ENCODE results near the gene RGS1. TPM values are rescaled to one million over a fixed set of nuclear protein-coding genes. Genes with fewer than 3 reads are reported as not detected.

Gene RGS1
- total and polyA plus RNA-seq, 2 of the 4 experiments (the other 2 are of a cell fraction) = not detected

DNA sequence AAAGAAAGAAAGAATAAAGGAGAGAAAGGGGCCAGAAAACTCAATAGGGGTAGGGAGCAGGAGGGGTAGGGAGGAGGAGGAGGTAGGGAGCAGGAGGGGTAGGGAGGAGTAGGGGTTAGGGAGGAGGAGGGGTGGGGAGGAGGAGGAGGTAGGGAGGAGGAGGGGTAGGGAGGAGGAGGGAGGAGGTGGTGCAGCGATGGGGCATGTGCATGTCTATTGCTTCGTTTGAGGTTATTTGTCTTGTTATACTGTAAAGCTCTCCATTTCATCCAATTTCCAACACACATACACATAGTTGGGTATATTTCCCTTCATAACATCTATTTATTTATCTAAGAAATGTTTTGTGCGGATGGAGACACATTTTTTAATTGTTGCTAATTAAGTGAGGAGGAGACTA, 19.7 kb downstream of the RGS1 start:
- Histone ChIP-seq H3K56ac (ENCODE audit: extremely low read depth, insufficient read depth, low read length) (no peak overlapping the region), H3K4ac (ENCODE audit: low read depth, low read length) (no peak overlapping the region), H3K9me3 (ENCODE audit: control insufficient read depth, insufficient read depth, low read length) (no peaks in the 10 kb centered on the region), H3K36me3 (ENCODE audit: control insufficient read depth, insufficient read depth, low read length) (no peaks in the 10 kb centered on the region), H3K23ac (ENCODE audit: low read depth, low read length) (no peak overlapping the region), H4K8ac (ENCODE audit: low read depth in 2 of 2, low read length in 2 of 2) (no peak overlapping the region), H3K27ac (ENCODE audit: insufficient read depth, low read length) (no peak overlapping the region), H2BK15ac (ENCODE audit: low read depth, low read length) (no peak overlapping the region), H2AK9ac (replicated peaks; ENCODE audit: low read depth, low read length, poor library complexity) (no peak overlapping the region), H4K20me1 (ENCODE audit: insufficient read depth, low read length) (no peaks in the 10 kb centered on the region), H3K9me1 (ENCODE audit: insufficient read depth, low read length) (no peaks in the 10 kb centered on the region; the same call in 1 of the 2 replicates), H3K4me3 (ENCODE audit: insufficient read depth, low read depth, low read length) (no peak overlapping the region), H3K14ac (replicated peaks; ENCODE audit: low read depth, low read length) (no peak overlapping the region), H4K91ac (ENCODE audit: insufficient read depth, low read depth, low read length) (no peak overlapping the region), H3K79me1 (ENCODE audit: low read depth in 1 of 2, low read length in 2 of 2) (no peaks in the 10 kb centered on the region), H3K18ac (ENCODE audit: low read depth, low read length) (no peak overlapping the region), H3K4me2 (ENCODE audit: low read depth, low read length) (no peak overlapping the region), H2BK5ac (ENCODE audit: low read depth, low read length, poor library complexity, severe bottlenecking) (no peak overlapping the region), H2BK120ac (ENCODE audit: low read depth, low read length) (no peak overlapping the region), H3K4me1 (ENCODE audit: control insufficient read depth, insufficient read depth, low read length) (no peaks in the 10 kb centered on the region; the same call in 1 of the 2 replicates), H3K27me3 (ENCODE audit: control insufficient read depth, insufficient read depth, low read length) (no peaks in the 10 kb centered on the region), H2AFZ (replicated peaks; ENCODE audit: low read length, poor library complexity) (no peak overlapping the region), H2AK5ac (ENCODE audit: low read depth, low read length) (no peak overlapping the region), H3K9ac (ENCODE audit: low read depth, low read length) (no peak overlapping the region), H4K5ac (ENCODE audit: low read depth, low read length) (no peak overlapping the region), H2BK20ac (ENCODE audit: low read depth, low read length) (no peak overlapping the region)
- in situ Hi-C loops (cut with MboI; ENCODE audit: low sequenced_read_pairs) (no loop called here), dilution Hi-C loops (cut with HindIII; ENCODE audit: low sequenced_read_pairs, unreplicated experiment) (no loop called here), intact Hi-C loops (cut with micrococcal nuclease) (no loop called here)
- TF ChIP-seq SMC3 (IDR thresholded peaks at IDR 0.05; ENCODE audit: low read depth, low read length) (no peak), RCOR1 (IDR thresholded peaks at IDR 0.05; ENCODE audit: insufficient replicate concordance, low read length) (no peak), POLR2A (IDR thresholded peaks at IDR 0.05; ENCODE audit: low read depth, low read length) (no peak), BHLHE40 (IDR thresholded peaks at IDR 0.05; ENCODE audit: low read depth, low read length) (no peak), CEBPB (IDR thresholded peaks at IDR 0.05; ENCODE audit: low read depth, low read length) (no peak), MXI1 (IDR thresholded peaks at IDR 0.05; ENCODE audit: borderline replicate concordance, low read depth, low read length) (no peak), MAZ (IDR thresholded peaks at IDR 0.05; ENCODE audit: borderline replicate concordance, low read depth, low read length) (no peak), RFX5 (IDR thresholded peaks at IDR 0.05; ENCODE audit: low read depth, low read length) (no peak), RAD21 (IDR thresholded peaks at IDR 0.05; ENCODE audit: low read length) (no peak), CTCF (conservative IDR thresholded peaks at IDR 0.05; ENCODE audit: low read depth, low read length) (no peak), CHD1 (IDR thresholded peaks at IDR 0.05; ENCODE audit: low read depth, low read length) (no peak), MAFK (IDR thresholded peaks at IDR 0.05; ENCODE audit: low read depth, low read length) (no peak), NFE2L2 (IDR thresholded peaks at IDR 0.05; ENCODE audit: low read depth, low read length) (no peak), FOS (IDR thresholded peaks at IDR 0.05; ENCODE audit: low read depth, low read length) (no peak)
- TF ChIP-seq, protein P1, sequence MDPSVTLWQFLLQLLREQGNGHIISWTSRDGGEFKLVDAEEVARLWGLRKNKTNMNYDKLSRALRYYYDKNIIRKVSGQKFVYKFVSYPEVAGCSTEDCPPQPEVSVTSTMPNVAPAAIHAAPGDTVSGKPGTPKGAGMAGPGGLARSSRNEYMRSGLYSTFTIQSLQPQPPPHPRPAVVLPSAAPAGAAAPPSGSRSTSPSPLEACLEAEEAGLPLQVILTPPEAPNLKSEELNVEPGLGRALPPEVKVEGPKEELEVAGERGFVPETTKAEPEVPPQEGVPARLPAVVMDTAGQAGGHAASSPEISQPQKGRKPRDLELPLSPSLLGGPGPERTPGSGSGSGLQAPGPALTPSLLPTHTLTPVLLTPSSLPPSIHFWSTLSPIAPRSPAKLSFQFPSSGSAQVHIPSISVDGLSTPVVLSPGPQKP (IDR thresholded peaks at IDR 0.05; ENCODE audit: borderline replicate concordance, low read depth, low read length) = no peak
- TF ChIP-seq, protein P2, sequence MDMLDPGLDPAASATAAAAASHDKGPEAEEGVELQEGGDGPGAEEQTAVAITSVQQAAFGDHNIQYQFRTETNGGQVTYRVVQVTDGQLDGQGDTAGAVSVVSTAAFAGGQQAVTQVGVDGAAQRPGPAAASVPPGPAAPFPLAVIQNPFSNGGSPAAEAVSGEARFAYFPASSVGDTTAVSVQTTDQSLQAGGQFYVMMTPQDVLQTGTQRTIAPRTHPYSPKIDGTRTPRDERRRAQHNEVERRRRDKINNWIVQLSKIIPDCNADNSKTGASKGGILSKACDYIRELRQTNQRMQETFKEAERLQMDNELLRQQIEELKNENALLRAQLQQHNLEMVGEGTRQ (IDR thresholded peaks at IDR 0.05; ENCODE audit: low read depth, low read length) = no peak
- CTCF ChIA-PET = interaction anchor here (0.7 to 1.2 kb wide), 2 partner anchors 13 to 121 kb away, joined by 3 read pairs; no protein-coding TSS in a partner anchor
- WGBS, 2 experiments (ENCODE audit: extremely low coverage in 2 of 2, insufficient read length in 1 of 2) = no CpG with 5 or more reads among the region's 3 CpGs
- ATAC-seq (ENCODE audit: low read depth) (no peak), DNase-seq (no peak)
- BruUV-seq (replicated peaks) = no TSS peak
- POLR2A ChIA-PET (ENCODE audit: unreplicated experiment) = interaction anchor here (0.6 kb wide), 1 partner anchor 11 kb away, joined by 13 read pairs; no protein-coding TSS in a partner anchor
